OCI-LY1 (cell line): Measurements from ENCODE around the gene FAXDC2.

ENCODE experiments used
- H2AFZ ChIP-seq: fragments of 200-600 bp; sonication (generic), shearing (Covaris generic); 2 replicates; pipeline ENCODE4 v1.6.0; 2014; ENCODE audit warnings: antibody characterized with exemption, mild to moderate bottlenecking, low read length
- H3F3A ChIP-seq: fragments of 200-600 bp; sonication (generic), shearing (Covaris generic); 2 replicates; pipeline ENCODE4 v1.6.0; 2014; ENCODE audit warnings: mild to moderate bottlenecking, antibody characterized with exemption, low read length, moderate library complexity; ENCODE audit not compliant: insufficient read depth
- H3K27ac ChIP-seq: fragments of 200-600 bp; sonication (generic); 2 replicates; pipeline ENCODE4 v1.5.1; 2014; ENCODE audit warnings: low read length, mixed run types, mild to moderate bottlenecking, low read depth; ENCODE audit not compliant: poor library complexity, severe bottlenecking
- H3K27me3 ChIP-seq: fragments of 200-600 bp; sonication (generic); 2 replicates; pipeline ENCODE4 v1.6.0; 2014; ENCODE audit warnings: antibody characterized with exemption, mild to moderate bottlenecking, low read length, moderate library complexity; ENCODE audit not compliant: insufficient read depth
- H3K36me3 ChIP-seq: fragments of 200-600 bp; sonication (generic); 2 replicates; pipeline ENCODE4 v1.6.1; 2014; ENCODE audit warnings: mild to moderate bottlenecking, antibody characterized with exemption, low read length, moderate library complexity, mixed read lengths; ENCODE audit not compliant: insufficient read depth
- H3K4me1 ChIP-seq: fragments of 200-600 bp; sonication (generic); 2 replicates; pipeline ENCODE4 v1.5.1; 2014; ENCODE audit warnings: mild to moderate bottlenecking, low read length, moderate library complexity; ENCODE audit not compliant: insufficient read depth, severe bottlenecking
- H3K4me2 ChIP-seq: fragments of 200-600 bp; sonication (generic), shearing (Covaris generic); 2 replicates; pipeline ENCODE4 v1.6.1; 2014; ENCODE audit warnings: low read length
- H3K4me3 ChIP-seq: fragments of 200-600 bp; sonication (generic); 2 replicates; pipeline ENCODE4 v1.5.1; 2014; ENCODE audit warnings: low read length, low read depth, mild to moderate bottlenecking, mixed read lengths; ENCODE audit not compliant: poor library complexity, severe bottlenecking
- H3K79me2 ChIP-seq: fragments of 200-600 bp; shearing (Covaris generic); 2 replicates; pipeline ENCODE4 v1.6.1; 2016; ENCODE audit warnings: mixed run types, low read length, mixed read lengths; ENCODE audit not compliant: insufficient read depth
- H3K9ac ChIP-seq: fragments of 200-600 bp; sonication (generic), shearing (Covaris generic); 2 replicates; pipeline ENCODE4 v1.6.1; 2014; ENCODE audit warnings: mild to moderate bottlenecking, low read length, mixed read lengths
- H3K9me2 ChIP-seq: fragments of 200-600 bp; sonication (generic), shearing (Covaris generic); 2 replicates; pipeline ENCODE4 v1.6.1; 2014; ENCODE audit warnings: low read depth, mild to moderate bottlenecking, low read length, mixed read lengths
- H3K9me3 ChIP-seq: fragments of 200-600 bp; shearing (Covaris generic); 2 replicates; pipeline ENCODE4 v1.6.1; 2014; ENCODE audit warnings: low read length, mixed read lengths
- H4K20me1 ChIP-seq: fragments of 200-600 bp; sonication (generic), shearing (Covaris generic); 2 replicates; pipeline ENCODE4 v1.6.0; 2016; ENCODE audit warnings: mild to moderate bottlenecking, low read length; ENCODE audit not compliant: insufficient read depth
- CTCF ChIP-seq: fragments of 200-600 bp; sonication (generic), shearing (Covaris generic); IDR thresholded peaks from 2 replicates; pipeline ENCODE4 v1.5.1; 2017; ENCODE audit warnings: mild to moderate bottlenecking, antibody characterized with exemption, low read length, moderate library complexity, mixed read lengths
- EZH2 ChIP-seq: fragments of 200-600 bp; sonication (generic), shearing (Covaris generic); IDR thresholded peaks from 2 replicates; pipeline ENCODE4 v1.8.0; 2017; ENCODE audit warnings: borderline replicate concordance, mixed run types, mild to moderate bottlenecking, antibody characterized with exemption, low read length, moderate library complexity, mixed read lengths

Gene FAXDC2

GRCh38 chr5:154793599-154794524 lies 56.5 kb downstream of the FAXDC2 start:
- peaks cover 89% of the 10 kb centered on the region for H3K36me3 ChIP-seq
- H3K9ac ChIP-seq = no peak overlapping the region
- no peaks in the 10 kb centered on the region for H3K9me3 ChIP-seq
- H3K4me3 ChIP-seq = no peak overlapping the region
- H3K27me3 ChIP-seq = no peaks in the 10 kb centered on the region
- H3K79me2 ChIP-seq = peaks cover 10% of the 10 kb centered on the region
- no peaks in the 10 kb centered on the region for H3K9me2 ChIP-seq
- H3K27ac ChIP-seq = no peak overlapping the region
- no peaks in the 10 kb centered on the region for H3F3A ChIP-seq
- H3K4me2 ChIP-seq = no peak overlapping the region
- H4K20me1 ChIP-seq = 0 out of 2 replicates have a peak, but pooled peaks cover 3% of the 10 kb centered on the region
- no peaks in the 10 kb centered on the region for H3K4me1 ChIP-seq
- TF ChIP-seq CTCF (no peak), EZH2 (no peak)
- no peak overlapping the region for H2AFZ ChIP-seq

GRCh38 chr5:154791535-154791934 lies 58.9 kb downstream of the FAXDC2 start:
- Histone ChIP-seq H4K20me1 (0 out of 2 replicates have a peak, but pooled peaks cover 3% of the 10 kb centered on the region), H3K79me2 (peaks cover 33% of the 10 kb centered on the region)

GRCh38 chr5:154788212-154788611 lies 62.2 kb downstream of the FAXDC2 start:
- H3K4me2 ChIP-seq = no peak overlapping the region
- no peak for TF ChIP-seq EZH2
- no peak for TF ChIP-seq CTCF
- H3K27ac ChIP-seq = no peak overlapping the region
- H3K79me2 ChIP-seq = peaks cover 66% of the 10 kb centered on the region
- H3K36me3 ChIP-seq = peaks cover 48% of the 10 kb centered on the region
- no peaks in the 10 kb centered on the region for H3K27me3 ChIP-seq
- no peaks in the 10 kb centered on the region for H3F3A ChIP-seq
- peaks cover 3% of the 10 kb centered on the region; the same call in 1 of the 2 replicates for H4K20me1 ChIP-seq
- no peaks in the 10 kb centered on the region for H3K9me2 ChIP-seq
- no peaks in the 10 kb centered on the region for H3K9me3 ChIP-seq
- no peak overlapping the region for H2AFZ ChIP-seq
- no peak overlapping the region for H3K4me3 ChIP-seq
- H3K4me1 ChIP-seq = peaks cover 7% of the 10 kb centered on the region
- H3K9ac ChIP-seq = no peak overlapping the region

More at GRCh38 chr5:154791535-154791934, 58.9 kb downstream of the FAXDC2 start:
- no peak overlapping the region for H3K9ac ChIP-seq
- no peak overlapping the region for H2AFZ ChIP-seq
- H3K9me2 ChIP-seq = no peaks in the 10 kb centered on the region
- no peaks in the 10 kb centered on the region for H3K27me3 ChIP-seq
- H3F3A ChIP-seq = no peaks in the 10 kb centered on the region
- no peaks in the 10 kb centered on the region for H3K9me3 ChIP-seq
- no peaks in the 10 kb centered on the region for H3K4me1 ChIP-seq
- TF ChIP-seq EZH2 = no peak
- no peak for TF ChIP-seq CTCF
- no peak overlapping the region for H3K4me2 ChIP-seq
- H3K27ac ChIP-seq = no peak overlapping the region
- peaks cover 77% of the 10 kb centered on the region for H3K36me3 ChIP-seq
- no peak overlapping the region for H3K4me3 ChIP-seq
